T-helper 9 cell (primary cell): ENCODE results near the gene PSMB2.

ENCODE experiments used
- DNase-seq: peaks from one replicate; pipeline ENCODE4 v3.0.0-alpha.2; 2020

PSMB2 gene

DNA sequence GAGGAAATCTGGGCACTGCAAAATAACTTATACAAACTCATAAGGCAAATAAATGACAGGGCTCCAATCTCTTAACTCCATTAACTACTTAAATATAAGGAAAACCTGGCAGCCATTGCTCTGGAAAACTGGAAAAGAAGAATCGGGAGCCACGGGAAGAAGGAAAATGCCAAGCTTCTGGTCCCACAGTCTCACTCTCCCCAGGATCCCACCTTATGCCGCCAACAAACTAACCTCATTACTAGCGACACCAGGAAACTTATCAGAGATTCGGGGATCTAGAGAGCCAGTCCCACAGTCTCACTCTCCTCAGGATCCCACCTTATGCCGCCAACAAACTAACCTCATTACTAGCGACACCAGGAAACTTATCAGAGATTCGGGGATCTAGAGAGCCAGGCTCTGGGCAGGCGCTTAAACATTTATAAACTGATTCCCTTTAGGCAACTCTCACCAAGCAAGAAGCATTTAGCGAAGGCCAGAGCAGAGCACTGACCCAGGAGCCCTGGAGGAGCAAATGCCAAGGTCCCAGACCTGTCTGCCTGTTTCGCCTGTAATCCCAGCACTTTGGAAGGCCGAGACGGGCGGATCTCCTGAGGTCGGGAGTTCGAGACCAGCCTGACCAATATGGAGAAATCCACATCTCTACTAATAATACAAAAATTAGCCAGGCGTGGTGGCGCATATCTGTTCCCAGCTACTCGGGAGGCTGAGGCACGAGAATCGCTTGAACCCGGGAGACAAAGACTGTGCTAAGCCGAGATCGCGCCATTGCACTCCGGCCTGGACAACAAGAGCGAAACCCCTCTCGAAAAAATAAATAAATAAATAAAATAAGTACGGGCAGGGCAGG lies 720 bp downstream of the PSMB2 start:
- DNase-seq, result no peak

DNA sequence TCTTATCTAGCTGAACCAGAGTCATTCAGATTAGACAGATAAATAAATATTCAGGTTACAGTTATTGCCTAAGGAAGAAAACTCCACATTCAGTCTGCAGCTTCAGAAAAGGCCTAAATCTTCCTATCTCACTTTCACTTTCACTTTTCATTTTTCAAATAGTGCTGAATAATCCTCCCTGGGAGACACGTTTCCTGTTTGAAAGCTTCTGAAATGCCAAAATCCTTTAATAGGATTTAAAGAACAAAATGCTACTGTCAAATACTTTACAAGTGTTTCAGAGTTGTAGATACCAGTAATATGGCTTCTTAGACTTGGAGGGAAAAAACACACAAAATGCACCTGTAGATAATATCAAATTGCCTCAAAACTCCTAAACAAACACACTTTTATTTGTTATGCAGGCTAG lies 3.9 kb downstream of the PSMB2 start:
- no peak for DNase-seq

DNA sequence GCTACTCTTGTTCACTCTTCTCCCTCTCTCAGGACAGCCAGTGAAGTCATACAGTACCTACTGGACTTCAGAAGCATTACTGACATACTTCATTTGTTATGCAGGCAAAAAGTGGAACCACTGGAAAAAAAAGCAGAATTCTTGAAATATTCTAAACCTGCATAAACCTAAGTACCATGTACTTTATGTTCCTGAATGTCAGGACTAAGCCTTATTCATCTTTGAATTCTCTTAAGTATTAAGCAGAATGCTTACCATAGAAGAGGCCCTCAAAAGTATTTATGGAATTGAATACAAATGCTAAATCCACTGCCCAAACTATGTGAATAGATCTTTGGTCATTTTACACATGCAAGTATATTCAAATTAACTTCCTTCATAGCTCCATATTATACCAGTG lies 7.8 kb downstream of the PSMB2 start:
- DNase-seq, result no peak

DNA sequence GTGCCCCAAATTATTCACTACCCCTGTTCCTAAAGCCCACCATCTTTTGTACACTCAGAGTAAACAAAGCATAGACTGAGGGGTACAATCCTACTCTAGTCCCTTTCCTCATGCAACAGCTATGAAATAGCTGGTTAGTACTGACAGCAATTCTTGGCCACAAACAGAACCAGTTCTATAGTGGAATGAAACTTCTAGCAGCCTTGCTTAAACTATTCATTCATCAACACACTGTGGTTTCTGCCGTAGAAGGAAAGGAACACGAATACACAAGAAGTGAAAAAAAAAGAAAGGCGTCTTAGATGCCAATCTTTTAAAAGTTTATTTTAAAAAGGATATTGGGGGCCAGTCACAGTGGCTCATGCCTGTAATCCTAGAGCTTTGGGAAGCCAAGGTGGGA lies 9.9 kb downstream of the PSMB2 start:
- DNase-seq, result no peak

DNA sequence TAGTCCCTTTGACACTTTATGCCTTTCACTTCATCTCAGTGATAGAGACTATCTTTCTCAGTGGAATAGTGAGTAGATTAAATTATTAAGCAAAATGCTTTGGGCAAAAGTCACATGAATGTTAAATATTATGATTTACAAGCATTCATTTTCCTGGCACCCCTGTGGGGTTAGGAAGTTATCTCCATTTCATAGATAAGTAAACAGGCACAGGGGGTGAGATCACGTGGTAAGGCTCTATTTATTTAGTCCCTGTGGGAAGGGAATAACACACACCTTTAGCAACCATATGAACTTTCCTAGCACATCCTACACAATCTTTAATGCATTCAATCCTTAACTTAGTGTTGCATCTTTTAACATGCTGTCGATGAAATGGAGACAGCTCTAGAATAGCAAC lies 12.3 kb downstream of the PSMB2 start:
- DNase-seq, result no peak

DNA sequence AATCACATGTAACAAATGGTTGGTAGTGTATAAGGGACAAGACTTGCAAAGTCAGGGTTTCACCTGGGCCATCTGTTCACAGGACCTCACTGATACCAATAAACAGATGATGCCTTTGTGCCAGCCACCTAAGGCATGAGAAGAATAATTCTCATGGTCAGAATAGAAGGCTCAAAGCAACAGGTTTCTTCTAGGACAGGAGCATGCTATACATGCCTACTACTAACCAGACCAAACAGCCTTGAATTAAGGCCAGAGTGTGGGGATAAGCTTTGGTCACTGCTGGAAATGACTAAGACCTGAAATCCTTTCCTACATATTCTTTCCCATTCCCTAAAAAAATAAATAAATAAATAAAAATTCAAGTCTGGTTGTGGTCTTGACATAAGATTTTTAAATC lies 17.5 kb downstream of the PSMB2 start:
- no peak for DNase-seq

DNA sequence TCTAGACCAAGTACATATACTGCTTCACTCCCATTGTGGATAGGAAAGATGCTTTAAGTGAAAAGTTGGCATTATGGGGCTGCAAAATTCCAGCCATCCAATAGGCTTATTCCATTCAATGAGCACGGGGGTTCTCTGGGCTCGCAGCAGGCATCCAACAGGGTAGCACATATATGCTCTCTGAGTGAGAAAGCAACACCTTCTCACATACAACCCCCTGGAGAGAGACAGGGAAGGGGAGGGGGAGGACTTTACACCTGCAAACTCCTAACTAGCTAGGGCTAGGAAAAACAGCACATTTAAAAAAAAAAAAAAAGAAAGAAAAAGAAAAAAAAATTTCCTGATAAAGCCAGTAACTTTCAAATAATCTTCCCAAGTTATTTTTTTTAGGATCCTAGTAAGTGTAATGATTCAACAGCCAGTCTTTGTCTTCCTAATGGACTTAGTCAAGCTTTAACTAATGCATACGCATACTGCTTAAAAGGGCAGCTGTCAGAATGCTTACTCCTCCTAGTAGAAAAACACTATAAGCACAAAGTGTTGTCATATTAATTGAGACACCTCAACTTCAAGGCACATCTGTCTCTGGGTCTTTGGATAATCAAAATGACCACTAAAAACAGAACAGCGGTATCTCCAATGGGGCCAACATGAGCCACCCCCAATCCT lies 18.7 kb downstream of the PSMB2 start:
- DNase-seq, result no peak

DNA sequence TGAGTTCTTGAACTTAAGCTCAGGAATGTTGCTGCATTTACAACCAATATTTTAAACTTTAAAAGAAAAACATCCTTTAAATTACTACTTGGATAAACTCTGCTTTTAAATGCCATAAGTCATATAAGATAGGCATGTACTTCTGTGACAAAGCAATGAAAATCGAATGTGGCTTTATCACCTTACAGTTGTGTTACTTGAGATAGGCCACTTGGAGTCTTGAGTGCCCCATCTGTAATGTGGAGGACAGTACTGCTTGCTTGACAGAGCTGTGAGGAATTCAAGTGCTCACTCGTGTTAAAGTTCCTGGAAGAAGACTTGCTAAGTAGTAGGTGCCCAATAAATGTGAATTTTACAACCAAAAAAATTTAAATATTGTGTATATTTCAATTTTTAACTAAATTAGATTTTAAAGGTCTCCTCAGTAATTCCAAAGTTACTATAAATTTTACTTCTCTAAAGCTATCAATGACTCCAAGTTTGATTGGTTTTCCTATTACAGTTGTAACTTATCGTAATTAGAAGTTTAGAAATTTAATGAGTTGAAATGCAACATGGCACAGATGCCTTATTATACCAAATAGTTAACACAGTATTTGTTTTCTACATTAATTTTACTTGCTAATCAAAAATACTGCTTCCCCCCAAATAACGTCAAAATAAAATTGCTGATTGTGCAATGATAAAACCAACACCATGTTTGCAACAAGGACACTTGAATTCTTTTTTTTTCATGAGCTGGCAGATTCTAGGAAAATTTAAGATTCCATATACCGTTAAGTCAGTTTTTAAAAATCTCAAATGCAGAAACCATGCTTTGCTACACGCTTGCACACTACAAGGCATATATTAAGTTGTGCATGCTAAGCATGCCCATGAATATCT lies 21.8 kb downstream of the PSMB2 start:
- DNase-seq, result no peak

DNA sequence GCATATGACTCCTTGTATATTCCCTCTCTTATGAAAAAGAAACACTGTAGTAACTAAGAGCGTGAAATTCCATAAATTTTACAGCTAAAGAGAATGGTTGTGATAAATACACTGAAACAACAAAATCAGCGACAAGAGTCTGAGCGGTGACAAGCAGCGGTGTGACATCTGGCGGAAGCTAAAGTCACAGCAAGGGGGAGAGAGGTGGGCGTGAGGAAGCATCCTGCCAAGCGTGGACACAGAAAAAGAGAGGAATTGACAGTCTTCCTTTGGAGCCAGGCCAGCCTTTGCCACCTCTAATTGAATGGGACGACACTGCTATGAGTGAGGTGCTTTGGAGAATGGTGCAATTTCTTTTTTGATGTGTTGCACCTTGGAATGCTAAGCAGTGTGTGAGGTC lies 25.9 kb downstream of the PSMB2 start:
- no peak for DNase-seq

DNA sequence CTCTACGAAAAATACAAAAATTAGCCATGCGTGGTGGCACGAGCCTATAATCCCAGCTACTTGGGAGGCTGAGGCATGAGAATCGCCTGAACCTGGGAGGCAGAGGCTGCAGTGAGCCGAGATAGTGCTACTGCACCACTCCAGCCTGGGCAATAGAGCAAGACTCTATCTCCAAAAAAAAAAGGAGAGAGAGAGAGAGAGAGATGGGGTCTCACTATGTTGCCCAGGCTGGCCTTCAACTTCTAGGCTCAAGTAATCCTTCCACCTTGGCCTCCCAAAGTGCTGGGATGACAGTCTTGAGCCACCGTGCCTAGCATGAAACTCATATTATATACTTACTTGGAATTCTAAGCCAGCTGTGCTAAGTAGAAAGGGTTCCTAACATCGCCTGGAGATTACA lies 29.7 kb downstream of the PSMB2 start:
- DNase-seq, result no peak

DNA sequence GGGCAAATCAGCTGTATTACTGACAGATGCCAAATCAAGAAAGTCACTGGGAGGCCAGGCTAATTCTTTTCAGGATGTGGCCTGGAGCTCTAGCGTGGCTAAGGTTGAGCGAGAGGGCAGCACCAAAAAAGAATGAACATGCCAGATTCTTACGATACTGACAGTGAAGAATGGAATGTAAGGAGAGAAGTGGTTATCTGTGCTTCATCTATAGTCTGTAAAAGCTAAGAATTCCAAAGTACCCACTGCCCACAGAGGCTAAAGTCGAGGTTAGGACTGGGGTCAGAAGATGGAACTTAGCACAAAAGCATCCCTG lies 35.5 kb downstream of the PSMB2 start:
- no peak for DNase-seq

DNA sequence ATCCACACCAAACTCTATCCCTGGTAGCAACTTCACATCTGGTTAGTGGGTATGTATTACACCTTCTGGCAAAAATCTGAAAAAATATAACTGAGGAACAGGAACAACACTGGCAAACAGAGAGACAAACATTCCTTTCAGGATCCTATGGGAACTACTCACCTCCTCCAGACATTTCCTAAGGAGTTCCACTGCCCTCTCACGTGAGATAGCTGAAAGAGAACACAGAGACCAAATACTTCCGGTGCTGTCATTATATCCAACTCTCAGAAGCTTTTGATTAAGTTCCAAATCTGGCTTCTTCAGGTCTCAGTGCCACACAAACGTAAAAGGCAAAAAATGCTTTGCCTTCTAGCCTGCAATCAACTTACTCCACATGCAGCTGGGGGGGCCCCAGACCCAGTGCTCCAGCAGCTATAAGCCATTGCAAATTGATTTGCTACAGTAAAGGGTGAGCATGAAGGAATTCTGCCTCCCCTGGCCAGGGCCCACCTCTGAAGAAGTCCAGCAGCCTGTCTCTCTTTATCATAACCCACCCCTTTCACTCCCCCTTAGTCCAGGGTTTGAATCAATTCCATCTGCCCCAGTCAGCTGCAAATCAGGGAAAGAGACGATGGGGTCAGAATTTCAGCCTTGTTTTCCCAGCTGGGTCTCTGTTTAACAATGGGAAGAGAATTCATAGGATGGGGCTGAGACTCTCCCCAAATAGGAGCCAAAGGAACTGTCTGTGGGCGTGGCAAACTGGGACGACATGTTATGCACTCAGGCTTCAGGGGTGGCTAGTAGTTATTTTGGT lies 36.1 kb downstream of the PSMB2 start:
- DNase-seq, result no peak

DNA sequence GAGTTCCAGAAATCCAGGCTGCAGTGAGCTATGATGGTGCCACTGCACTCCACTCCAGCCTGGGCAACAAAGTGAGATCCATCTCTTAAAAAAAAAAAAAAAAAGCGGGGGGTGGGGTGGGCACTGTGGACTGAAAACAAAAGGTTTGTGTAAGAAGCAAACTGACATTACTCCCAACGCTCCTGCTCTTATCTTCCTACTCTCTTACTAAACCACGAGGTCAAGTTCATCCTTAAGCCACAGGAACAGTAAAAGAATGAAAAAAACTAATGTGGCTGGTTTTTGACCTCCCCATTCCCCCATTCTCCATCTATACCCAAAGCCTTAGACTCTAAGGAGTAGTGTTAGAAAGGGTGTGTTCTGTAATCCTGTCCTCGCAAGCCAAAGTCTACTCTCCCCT lies 37.4 kb downstream of the PSMB2 start:
- no peak for DNase-seq

DNA sequence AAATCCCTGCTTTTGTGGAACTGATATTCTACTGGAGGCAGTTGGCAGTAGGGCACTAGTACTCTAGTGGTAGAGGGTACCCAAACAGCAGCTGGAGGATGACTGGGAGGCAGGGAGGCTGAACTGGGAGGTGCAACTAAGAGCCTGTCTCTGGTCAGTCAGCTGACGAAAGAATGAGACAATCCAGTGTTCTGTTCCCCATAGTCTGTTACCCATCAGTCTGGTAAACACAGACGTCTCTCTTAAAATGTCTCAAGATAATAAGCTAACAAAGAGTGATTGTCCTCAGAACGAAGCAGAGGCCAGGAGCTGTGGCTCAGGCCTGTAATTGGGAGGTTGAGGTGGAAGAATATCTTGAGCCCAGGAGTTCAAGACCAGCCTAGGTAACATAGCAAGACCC lies 37.9 kb downstream of the PSMB2 start:
- DNase-seq, result no peak

DNA sequence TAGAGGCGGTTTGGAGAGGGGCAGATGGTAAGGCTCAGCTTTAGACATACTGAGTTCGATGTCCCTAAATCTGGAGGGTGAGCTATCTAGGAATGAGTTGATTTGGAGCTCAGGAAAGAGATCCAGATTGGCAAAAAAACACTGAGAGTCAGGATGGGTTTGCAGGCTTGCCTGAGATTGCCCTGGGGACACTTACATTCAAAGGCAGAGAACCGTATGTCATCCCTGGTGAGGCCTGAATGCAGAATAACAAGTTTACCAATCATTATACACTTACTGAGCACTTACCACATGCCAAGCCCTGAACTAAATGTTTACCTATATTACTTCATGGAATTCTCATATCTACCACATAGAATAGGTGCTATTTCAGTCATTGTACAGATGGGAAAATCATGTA lies 40.7 kb downstream of the PSMB2 start:
- DNase-seq, result no peak

DNA sequence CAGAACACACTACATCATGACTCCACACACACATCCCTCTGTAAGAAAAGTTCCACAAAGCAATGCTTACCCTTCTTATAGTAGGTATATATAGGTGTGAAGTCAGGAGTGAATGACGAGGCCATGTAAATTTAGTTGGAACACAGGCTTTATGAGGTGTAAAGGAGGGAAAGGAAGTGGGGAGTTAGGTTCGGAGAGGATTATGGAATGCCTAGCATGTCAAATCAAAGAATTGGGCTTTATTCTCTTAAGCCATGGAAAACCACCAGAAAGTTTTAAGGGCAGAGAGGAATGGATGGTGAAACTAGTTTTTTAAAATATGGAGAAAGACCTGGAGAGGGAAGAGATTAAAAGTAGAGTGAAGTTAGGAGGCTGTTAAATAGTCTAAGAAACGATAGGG lies 41.9 kb downstream of the PSMB2 start:
- no peak for DNase-seq

DNA sequence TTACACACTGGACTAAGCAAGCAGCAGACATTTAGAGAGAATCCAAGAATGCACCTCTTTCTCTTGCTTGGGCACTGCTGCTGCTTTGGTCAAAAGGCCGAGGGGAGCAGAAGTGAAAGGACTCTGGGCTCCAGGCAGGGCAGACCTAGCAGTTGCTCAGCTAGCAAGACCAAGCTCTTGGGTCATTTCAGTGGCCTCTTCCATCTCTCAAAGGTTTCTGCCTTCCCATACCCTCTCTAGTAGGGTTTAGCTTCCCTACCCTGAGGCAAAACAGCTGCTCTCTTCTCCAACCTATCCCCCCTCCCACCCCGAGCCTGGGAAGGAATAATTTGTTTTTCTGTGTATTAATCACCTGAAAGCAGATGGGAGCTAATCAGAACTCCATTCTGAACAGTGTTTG lies 42.4 kb downstream of the PSMB2 start:
- DNase-seq, result no peak

DNA sequence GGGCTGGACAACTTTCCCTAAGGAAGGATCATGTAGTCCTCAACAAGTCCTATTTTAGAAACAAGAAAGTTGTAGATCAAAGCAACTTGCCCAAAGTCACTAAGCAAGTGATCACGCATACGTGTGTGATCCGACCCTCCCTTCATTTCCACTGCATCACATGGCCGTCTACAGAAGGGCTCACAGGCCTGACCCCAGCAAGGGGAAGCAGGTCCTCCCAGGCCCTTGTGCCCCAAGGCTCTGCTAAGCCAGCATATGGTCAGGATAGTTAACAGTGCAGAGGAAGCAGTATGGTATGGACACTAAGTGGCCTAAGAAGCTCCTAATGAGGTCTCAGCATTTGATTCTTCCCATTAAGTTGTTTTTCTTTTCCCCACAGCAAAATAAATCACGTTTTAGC lies 43.5 kb downstream of the PSMB2 start:
- no peak for DNase-seq

DNA sequence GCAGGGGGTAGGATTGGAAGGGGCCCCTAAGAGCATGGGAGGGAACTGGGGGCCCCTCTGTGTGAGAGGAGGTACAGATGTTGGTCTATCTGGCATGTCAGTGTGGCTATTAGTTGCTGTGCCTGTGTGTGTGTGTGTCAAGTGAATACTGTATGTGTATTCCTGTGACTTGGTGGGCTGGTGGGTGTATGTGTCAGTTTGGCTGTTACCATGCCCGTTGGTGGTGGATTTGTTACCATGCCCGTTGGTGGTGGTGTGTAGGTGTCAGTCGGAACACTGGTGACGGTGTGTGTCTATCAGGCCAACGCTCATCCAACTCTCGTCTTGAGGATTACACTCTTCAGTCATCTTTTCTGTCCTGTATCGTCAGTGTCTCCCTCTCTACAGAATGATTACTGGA lies 45.6 kb downstream of the PSMB2 start:
- DNase-seq, result no peak

DNA sequence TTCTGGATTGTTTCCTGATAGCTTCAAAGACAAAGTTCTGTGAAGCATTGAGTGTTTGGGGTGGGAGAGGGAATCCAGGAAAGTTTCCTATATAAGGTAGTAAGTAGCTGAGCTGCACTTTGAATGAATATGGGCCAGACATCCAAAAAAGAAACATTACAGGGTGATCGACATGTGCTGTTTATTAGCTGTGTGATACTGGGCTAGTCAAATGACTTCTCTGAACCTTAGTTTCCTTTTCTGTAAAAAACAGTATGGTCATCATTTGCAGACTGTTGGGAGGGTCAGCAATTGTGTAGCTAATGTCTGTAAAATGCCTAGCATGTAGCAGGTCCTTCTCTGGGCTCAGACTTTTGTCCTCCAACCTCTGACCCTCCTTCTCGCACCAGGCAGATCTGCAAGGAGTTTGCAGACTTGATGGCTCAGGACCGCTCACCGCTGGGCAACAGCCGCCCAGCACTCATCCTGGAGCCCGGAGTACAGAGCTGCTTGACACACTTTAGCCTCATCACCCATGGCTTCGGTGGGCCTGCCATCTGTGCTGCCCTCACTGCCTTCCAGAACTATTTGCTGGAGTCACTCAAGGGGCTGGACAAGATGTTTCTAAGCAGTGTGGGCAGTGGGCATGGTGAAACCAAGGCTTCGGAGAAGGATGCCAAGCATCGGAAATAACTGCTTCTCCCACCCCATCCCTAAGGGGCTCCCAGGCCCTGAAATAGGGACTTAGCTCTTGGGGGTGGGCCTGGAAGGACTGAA lies 47.1 kb downstream of the PSMB2 start:
- no peak for DNase-seq

DNA sequence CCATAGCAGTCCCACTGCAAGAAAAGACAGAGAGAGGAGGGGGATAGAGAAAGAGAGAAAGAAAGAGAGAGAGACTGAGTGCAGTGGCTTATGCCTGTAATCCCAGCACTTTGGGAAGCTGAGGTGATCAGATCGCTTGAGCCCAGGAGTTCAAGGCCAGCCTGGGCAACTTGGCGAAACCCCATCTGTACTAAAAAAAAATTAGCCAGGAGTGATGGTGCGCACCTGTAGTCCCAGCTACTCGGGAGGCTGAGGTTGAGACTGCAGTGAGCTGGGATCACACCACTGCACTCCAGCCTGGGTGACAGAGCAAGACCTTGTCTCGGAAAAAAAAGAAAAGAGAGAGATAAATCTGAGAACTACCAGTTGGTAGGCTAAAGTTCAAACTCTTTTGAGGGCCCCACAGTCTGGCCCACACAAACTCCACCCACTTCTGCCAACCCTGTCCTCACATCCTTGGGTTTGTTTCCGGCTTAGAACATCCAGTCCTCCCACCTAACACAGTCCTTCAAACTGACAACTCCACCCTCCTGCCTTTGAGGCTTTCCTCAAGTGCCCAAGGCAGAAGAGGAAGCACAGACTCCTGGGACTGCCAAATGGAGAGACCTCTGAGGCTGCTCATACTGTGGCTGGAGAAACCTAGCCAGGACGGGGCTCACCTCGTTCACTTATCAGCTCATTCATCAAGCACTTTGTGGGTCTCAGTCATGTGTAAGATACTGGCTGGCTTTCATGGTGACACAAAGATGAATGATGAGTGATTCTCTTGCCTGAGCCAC lies 48.1 kb downstream of the PSMB2 start:
- DNase-seq, result no peak
